Glutamatergic neuron (in vitro differentiated cells): Measurements from ENCODE around the gene TMEM184A. TPM values are rescaled to one million over a fixed set of nuclear protein-coding genes. Genes with fewer than 3 reads are reported as not detected.

Source experiments
- DNase-seq: peaks from one replicate; pipeline ENCODE4 v3.0.0; 2022
- H3K27ac Mint-ChIP-seq: one replicate; pipeline ENCODE4 v1.8.0; 2020; ENCODE audit warnings: mild to moderate bottlenecking, mixed read lengths, inconsistent platforms; ENCODE audit not compliant: unreplicated experiment
- H3K27me3 Mint-ChIP-seq: one replicate; pipeline ENCODE4 v1.8.0; 2020; ENCODE audit warnings: mild to moderate bottlenecking, moderate library complexity, mixed read lengths, inconsistent platforms; ENCODE audit not compliant: unreplicated experiment
- H3K36me3 Mint-ChIP-seq: one replicate; pipeline ENCODE4 v1.8.0; 2020; ENCODE audit warnings: mild to moderate bottlenecking, mixed read lengths, inconsistent platforms; ENCODE audit not compliant: unreplicated experiment
- H3K4me1 Mint-ChIP-seq: one replicate; pipeline ENCODE4 v1.8.0; 2020; ENCODE audit warnings: mild to moderate bottlenecking, low read depth, mixed read lengths, inconsistent platforms; ENCODE audit not compliant: unreplicated experiment
- H3K4me3 Mint-ChIP-seq: one replicate; pipeline ENCODE4 v1.8.0; 2020; ENCODE audit warnings: mild to moderate bottlenecking, mixed read lengths, inconsistent platforms; ENCODE audit not compliant: unreplicated experiment
- H3K9me3 Mint-ChIP-seq: one replicate; pipeline ENCODE4 v1.8.0; 2020; ENCODE audit warnings: mild to moderate bottlenecking, moderate library complexity, mixed read lengths, inconsistent platforms; ENCODE audit not compliant: unreplicated experiment
- CTCF ChIP-seq: fragments of 200-600 bp; sonication (generic); IDR thresholded peaks from one replicate; pipeline ENCODE4 v1.5.0; 2021; ENCODE audit not compliant: partially characterized antibody, unreplicated experiment
- total RNA-seq: library from RNA; stranded (reverse); fragmentation: NEBNext Ultra II Directional; extraction: Animal tissue kit (Norgen Biotek cat#: 25700); gene quantifications from one replicate; pipeline ENCODE4 v1.2.1, GENCODE V29; 2021; ENCODE audit not compliant: unreplicated experiment

Gene TMEM184A
- total RNA-seq, 1 donor from 2014 or later = 20.7 TPM

GRCh38 chr7:1533547-1534329, 22.3 kb downstream of the TMEM184A start:
- H3K9me3 Mint-ChIP-seq = peaks cover 2% of the 10 kb centered on the region
- peaks cover 13% of the 10 kb centered on the region for H3K4me1 Mint-ChIP-seq
- H3K36me3 Mint-ChIP-seq = no peaks in the 10 kb centered on the region
- H3K27ac Mint-ChIP-seq = no peak overlapping the region
- TF ChIP-seq CTCF = no peak
- DNase-seq = no peak
- no peak overlapping the region for H3K4me3 Mint-ChIP-seq
- H3K27me3 Mint-ChIP-seq = peaks cover 4% of the 10 kb centered on the region

GRCh38 chr7:1533255-1533546, 22.8 kb downstream of the TMEM184A start:
- Mint-ChIP-seq H3K9me3 (peaks cover 2% of the 10 kb centered on the region), H3K4me1 (peaks cover 13% of the 10 kb centered on the region), H3K27ac (no peak overlapping the region), H3K4me3 (no peak overlapping the region), H3K27me3 (peaks cover 4% of the 10 kb centered on the region), H3K36me3 (no peaks in the 10 kb centered on the region)
- no peak for TF ChIP-seq CTCF
- DNase-seq = no peak

- peaks cover 11% of the 10 kb centered on the region for H3K4me1 Mint-ChIP-seq
- no peak for DNase-seq
- H3K9me3 Mint-ChIP-seq = no peaks in the 10 kb centered on the region
- peak overlapping the region; percentile 40 for H3K4me3 Mint-ChIP-seq
- no peaks in the 10 kb centered on the region for H3K36me3 Mint-ChIP-seq
- peak overlapping the region; percentile 50 for H3K27ac Mint-ChIP-seq
- no peak for TF ChIP-seq CTCF
- peaks cover 4% of the 10 kb centered on the region for H3K27me3 Mint-ChIP-seq
Observed at GRCh38 chr7:1532456-1533254, 23.4 kb downstream of the TMEM184A start.

- Mint-ChIP-seq H3K4me1 (peaks cover 11% of the 10 kb centered on the region), H3K27ac (peak overlapping the region; percentile 33), H3K9me3 (no peaks in the 10 kb centered on the region), H3K27me3 (peaks cover 4% of the 10 kb centered on the region), H3K36me3 (no peaks in the 10 kb centered on the region), H3K4me3 (peak overlapping the region; percentile 85)
- no peak for DNase-seq
- no peak for TF ChIP-seq CTCF
Observed at GRCh38 chr7:1531979-1532455, 24.0 kb downstream of the TMEM184A start.
